Muscle of arm (tissue), 12 donors: ENCODE data around the gene RBM20. TPM values are rescaled to one million over a fixed set of nuclear protein-coding genes. Genes with fewer than 3 reads are reported as not detected.
"Not testable (repeated sequence)": the region's sequence is repeated elsewhere in the genome, so short reads cannot be mapped to it uniquely, and the experiment has no call there.

Experiments used
- DNase-seq: peaks from one replicate; pipeline ENCODE4 v3.0.0-alpha.2; 2013
- polyA plus RNA-seq, 12 donors: library from polyadenylated mRNA; unstranded; fragments of 120-200 nt; gene quantifications; one replicate each; pipeline ENCODE4 v1.2.1, GENCODE V29; 2013; ENCODE audit not compliant: insufficient read length in 12 of 12

Gene RBM20
- polyA plus RNA-seq, 12 donors, result 6.1 to 17.6 (median 12.1) TPM; not detected in 1

DNA sequence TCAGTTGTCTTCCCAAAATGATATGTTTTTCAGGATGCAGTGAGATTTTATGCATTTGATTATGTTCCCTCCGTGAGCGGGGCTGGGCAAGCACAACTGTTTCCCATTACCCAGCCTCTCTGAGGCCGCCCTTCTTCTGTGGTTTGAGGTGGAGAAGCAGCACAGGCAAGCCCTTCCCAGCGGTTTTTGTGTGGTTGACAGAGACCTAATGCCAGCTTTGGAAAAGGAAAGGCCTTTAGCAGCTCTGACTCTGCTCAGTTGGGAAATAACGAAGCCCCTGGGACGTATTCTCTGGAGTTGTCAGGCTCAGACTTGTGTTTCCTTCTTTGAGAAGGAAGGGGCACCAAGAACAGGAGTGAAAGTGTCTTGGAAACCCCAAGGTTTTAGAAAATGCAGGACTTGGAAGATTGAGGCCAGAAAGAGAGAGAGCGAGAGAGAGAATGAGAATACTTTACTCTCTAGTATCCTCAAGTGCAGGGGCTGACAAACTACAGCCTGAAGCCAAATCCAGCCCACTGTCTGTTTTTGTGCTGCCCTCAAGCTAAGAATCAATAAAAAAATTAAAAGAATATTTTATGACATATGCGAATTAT lies 207.0 kb downstream of the RBM20 start:
- DNase-seq, result no peak

DNA sequence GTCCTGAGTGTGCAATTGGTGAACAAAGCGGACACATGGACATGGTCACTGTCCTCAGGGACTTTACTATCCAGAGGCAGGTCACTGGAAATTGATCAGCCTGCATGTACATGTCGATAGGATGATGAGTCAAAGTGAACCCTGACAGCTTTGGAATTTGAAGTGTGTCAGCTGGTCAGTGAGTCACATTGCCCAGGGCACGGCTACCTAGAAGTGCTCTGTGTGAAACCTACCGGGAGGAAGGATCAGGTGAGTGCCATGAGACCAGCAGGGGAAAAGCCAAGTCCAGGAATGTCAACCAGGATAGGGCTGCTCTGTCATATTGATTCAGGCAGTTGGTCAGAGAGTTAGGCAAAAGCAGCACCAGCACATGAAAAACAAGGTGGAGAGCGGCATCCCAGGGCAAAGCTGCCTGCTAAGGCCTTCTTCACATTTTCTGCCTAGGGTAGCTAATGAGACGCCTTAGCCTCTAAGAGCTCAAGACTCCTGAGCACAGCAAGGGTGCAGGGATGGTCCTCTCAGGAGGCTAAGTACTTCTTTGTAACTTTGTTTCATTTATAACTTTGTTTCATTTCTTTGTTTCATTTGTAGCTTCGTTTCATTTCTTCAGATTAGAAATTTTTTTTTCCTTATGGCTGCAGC lies 208.2 kb downstream of the RBM20 start:
- DNase-seq, result no peak

DNA sequence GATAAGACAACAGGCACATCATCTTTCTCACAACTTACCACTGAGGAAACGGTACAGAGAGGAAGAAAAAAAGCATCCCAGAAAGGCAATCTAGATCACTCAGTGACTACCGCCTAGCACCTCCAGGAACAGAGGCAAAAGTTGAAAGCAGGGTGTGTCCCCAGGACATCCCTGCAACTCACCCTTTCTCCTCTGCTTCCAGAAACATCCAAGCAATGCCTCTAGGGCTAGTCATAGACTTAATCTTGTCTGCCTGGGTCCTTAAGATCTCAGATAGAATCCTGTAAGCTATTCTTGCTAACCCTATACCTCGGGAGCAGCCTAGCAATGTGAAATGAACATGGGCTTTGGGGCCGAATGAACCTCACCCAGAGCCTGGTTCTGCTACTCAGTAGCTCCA lies 208.8 kb downstream of the RBM20 start:
- DNase-seq, result no peak

DNA sequence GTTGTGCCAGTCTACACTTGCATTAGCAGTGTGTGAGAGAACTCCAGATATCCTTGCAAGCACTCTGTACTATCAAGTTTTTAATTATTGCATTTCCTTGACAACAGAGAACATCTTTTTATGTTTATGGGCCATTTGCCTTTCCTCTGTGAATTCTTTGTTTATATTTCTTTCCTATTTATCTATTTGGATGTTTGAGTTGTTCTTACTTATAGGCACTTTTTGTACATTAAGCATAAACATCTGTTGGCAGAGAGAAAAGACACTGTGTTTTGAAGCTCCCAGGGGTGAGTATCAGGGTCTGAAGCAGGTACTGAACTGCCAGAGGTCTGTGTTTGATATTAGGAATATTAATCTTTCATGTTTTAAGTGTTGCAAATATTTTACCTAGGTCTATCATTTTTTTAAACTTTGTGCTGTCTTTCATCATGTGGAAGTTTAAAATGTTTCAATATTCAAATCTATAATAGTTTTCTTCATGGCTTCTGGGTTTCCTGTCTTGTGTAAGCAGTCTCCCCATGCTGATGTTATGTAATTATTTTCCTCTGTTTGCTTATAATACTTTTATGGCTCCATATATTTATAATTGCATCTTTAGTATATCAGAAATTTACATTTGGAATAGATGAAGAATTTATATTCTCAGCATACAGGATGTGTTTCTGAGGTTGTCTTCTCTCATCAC lies 209.9 kb downstream of the RBM20 start:
- DNase-seq, result no peak

DNA sequence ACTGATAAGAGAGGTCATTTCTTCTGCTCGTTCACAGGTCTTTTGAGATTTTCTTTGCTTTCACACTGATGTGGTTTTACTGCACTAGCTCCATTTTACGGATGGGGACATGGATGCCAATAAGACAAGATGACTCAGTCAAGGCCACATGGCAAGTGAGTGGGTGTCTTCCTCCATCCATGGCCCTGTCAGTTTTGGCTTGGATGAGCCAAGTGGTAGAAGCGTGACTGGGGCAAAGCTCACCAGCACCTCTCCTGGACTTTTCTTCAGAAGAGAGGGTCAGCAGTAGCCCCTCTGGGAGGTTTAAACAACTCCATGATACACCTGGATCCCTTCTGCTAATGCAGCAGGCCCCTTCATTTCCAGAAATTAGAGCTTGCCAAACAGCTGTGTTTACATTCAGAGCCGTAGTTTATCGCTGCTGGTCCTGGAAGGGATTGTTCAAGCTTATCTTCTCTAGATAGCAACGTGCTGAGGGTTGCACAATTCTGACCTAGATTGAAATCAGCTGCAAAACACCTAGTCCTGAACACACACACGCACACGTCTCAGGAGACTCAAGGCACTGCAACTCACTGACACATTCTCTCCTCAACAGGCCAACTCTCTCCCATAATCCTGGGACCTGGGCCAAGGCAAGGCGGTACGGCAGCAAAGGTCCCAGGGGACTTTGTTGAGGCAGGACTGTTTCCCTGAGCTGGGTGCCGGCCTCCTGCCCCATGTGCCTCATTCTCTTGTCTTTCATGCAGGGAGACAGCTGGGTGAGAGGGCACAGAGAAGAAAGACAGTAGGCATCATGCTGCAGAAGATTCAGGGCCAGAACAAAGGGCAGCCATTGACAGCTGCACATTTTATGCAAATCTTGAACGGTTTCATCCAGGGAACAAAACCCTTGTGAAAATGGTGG lies 213.4 kb downstream of the RBM20 start:
- no peak for DNase-seq

DNA sequence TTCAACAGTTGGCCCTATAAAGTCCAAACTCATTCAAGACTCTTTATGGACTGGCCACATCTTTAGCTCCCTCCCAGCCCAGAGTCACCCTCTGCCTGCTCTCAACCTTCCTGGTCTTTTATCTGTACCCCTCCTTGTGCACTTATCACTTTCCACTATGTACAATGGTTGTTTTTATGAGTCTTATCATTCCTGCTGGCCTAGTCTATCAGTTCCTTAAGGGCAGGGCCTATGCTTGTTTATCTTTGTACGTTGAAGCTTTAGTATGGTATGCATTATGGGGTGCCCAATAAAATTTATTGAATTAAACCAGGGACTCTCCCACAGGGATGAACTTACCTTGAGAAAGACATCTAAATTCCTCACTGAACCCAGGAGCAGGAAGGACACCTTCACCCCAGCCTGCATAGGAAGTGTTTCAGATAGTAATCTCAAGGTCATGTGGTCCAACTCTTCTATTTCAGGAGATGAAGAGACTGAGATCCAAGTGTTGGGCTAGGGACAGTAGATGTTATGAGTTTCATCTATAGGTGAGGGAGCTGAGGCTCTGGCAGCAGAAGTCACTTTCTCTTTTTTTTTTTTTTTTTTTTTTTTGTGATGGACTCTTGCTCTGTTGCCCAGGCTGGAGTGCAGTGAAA lies 214.3 kb downstream of the RBM20 start:
- no peak for DNase-seq

DNA sequence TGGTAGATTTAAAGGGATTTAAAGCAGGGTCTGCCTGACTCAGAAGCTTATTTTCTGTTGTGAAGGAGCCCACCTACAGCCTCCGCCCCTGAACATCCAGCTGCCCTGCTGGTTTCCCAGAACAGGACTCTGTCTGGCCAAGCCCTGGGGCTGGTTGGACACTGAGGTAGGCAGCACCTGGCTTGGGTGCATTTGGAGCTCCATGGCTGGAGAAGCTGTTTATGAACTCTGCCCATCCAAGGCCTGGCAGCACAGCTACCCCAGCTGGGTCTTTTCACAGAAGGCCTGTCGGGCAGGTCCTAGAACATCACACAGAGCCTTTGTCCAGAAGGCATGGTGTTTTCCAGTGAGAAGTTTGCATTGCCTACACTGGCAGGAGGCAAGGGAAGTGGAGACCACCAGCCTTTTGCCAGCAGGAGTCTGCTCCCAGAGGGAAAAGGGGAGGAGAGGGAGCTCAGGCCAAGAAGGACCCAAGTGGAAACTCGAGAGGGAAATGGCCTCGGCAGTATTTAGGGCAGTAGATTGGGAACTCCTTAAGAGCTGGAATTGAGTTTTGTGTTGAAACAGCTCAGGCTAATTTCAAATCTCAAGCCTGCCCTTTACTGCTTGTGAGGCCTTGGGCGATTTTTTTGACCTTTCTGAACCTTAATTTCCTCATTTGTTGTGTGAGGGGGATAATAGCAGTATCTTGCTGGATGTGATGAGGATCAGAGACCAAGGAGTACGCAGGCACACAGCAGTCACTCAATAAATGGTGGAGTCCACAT lies 215.3 kb downstream of the RBM20 start:
- DNase-seq, result no peak

DNA sequence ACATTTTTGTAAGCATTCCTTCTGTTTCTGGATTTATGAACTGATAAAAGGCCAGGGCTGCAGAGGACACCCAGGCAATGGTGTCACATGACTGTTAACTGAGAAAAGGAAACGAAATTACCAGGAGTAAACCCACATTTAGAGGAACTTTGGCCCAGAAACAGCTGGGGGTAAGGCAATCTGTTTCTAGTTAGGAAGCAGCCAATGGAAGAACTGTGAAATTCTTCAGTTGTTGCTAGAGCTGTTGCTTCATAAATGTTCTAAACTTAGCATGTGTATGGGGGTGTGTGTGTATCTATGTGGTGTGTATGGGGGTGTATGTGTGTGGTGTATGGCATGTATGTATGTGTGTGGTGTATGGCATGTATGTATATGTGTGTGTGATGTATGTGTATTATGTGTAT lies 215.8 kb downstream of the RBM20 start:
- no peak for DNase-seq

DNA sequence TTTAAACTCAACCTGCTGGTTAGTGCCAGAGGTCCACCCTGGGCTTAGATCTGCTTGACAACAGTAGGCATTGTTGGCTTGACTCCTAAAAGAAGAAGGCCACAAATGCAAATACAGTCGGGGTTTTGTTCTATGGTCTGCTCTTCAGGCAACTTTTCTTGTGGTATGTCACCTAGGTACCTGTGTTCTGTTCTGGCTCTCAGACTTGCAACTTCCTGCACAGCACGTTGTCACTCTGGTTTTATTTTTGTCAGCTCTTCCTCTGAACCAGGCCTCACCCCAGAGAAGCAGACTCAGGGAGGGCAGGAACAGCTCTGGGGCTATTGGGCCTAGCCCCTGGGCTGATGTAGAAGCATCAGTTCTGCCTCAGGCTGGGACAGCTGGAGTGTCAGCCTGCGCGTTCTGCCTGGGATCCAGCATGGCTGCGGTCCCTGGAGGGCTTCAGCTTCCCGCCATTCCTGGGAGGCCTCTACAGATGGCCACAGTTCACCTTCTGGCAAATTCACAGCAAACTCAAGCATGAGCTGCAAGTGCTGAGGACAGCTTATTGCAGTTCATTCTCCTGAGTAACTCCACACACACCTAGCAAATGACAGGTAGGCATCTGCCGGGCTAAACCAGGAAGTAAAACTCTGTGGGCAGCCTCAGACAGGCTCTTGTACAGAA lies 216.6 kb downstream of the RBM20 start:
- DNase-seq, result no peak

DNA sequence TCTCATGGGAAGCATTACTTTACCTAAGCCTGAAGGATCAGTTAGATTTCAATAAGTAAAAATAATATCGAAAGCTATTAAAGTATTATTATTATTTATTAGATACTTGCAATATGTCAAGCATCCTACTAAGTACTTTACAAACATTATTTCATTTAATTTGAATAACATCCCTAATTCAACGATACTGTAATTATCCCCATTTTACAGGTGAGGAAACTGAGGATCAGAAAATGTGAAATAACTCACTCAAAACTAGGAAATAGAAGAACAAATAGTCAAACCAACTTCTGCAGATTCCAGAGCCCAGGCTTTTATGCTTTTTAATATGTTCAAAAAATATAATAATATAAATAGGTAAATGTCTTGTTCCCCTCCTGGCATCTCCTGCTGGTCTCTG lies 217.3 kb downstream of the RBM20 start:
- no peak for DNase-seq

DNA sequence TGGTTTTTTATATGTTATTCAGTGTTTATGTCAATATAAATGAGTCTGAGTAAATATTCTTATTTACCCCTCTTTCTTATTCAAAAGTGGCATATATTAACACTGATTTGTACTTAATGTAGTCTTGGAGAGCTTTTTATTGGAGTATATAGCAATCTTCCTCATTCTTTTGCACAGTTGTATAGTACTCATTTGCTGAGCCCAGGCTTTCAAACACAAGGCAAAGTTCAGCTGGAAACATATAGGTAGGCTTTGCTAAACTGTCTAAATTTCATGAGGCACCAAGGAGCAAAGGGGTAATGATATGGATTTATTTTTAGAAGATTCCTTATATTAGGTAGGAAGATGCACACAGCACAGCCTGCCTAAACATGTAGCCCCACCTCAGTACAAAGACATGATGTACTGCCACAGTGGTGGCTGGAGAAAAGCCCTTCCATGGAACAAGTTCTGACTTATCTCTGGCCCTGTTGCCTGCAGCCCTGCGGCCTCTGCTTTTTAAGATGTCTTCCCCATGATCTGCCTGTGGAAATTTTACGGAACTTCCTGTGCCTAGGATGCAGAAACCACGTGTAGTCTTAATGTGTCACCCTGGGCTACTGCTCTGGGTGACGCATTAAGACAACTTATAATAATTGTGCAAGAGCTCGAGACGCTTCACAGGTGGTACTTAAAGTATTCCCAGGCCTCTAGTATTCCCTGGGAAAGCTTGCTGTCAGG lies 218.0 kb downstream of the RBM20 start:
- DNase-seq, result no peak

DNA sequence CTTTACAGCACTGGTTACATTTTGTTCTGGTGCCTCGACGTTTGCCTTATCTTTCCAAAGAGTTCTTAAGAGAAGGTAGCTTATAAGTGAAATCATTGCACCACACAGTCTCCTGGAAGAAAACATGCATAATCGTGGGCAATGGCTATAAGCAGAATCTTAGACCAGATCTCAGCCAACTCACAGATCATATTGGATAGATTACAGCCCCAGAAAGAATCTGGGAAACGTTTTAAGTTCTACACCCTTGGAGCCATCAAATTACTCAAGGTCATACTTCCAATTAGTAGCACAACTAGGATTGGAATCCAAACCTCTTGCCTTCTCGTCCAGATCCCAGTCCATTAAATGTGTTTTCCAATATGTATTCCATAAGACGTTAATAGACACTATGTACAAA lies 218.8 kb downstream of the RBM20 start:
- DNase-seq, result no peak

DNA sequence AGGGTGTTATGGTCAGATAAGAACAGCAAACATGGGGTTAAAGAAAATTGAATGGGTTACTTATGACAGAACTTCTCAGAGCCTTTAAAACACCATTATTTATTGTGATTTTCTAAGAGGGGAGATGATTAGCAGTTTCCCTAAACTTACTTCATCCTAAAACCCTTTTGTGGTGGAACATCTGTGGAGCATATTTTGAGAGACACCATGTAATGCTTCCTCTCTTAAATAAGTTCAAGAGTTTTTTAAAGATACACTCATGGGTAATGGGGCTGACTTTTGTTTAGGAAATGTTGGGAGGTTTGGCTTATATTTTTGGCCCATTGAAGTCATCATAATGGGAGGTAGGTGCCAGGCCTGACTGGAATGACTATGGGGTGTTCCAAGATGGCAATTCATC lies 219.2 kb downstream of the RBM20 start:
- DNase-seq, result no peak

DNA sequence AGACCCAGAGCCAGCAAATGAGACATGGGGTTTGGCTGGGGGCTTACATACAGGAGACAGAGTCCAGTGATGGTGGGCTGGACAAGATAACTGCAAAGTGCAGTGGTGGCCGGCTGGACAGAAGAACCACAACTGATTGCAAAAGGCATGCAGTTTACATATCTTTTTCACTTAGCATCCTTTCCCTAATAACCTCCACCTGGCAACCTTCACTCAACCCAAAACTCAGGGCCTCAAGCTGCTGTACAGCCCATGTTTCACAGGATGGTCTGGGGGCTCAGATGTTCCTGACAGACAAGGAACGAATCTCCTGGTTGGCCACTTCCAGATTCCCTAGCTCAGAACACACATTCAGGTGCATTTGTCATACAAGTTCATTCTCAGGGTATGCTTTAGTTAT lies 219.8 kb downstream of the RBM20 start:
- DNase-seq, result no peak

DNA sequence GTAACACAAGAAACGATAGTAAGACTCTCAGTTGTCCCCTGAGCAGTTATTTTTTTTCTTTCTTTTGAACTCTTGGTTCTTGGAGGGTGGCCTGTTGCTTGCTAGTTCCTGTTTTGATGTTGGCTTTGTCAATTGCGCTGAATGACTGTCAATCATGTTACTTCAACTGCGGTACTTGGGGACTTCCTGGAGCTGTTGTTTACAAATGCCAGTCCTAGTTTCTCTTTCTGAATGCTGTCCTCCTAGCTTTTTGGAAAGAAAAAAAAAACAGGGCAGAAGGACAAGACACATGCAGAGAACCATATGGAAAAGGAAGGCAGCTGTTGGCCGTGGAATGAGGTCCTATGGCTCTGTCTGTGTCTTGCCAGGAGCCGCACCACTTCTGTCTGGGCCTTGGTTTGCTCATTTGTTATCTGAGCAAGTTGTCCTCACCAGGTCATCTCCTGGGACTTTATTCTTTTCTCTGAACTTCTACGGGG lies 220.6 kb downstream of the RBM20 start:
- no peak for DNase-seq

DNA sequence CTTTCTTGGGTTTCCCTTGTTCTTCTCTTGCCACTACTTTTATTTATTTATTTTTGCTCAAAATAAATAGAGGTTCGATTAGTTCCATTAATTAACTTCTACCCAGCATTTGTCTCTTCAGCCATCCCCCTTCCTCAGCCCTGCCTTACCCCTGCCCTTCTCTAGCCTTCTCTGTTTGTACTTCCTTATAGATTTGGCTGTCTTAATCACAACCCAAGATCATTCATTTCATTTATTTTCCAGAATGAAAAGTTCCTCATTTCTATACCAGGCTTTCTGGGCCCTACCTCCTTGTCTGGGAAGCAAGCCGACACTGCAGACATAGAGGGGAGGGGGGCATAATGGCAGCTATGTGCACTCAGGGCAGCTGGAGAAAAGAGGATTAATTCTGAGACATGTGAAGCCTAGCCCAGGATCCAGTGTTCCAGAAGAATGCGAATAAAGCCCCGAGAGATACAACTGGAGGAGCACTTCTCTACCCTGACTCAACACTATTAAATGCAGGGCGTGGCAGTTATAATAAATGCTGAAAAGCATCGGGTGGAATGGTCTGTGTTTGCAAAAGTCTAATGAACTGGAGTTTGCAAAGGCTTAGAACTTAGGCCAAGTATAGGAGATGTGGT lies 221.2 kb downstream of the RBM20 start:
- DNase-seq, result peak; percentile 53

DNA sequence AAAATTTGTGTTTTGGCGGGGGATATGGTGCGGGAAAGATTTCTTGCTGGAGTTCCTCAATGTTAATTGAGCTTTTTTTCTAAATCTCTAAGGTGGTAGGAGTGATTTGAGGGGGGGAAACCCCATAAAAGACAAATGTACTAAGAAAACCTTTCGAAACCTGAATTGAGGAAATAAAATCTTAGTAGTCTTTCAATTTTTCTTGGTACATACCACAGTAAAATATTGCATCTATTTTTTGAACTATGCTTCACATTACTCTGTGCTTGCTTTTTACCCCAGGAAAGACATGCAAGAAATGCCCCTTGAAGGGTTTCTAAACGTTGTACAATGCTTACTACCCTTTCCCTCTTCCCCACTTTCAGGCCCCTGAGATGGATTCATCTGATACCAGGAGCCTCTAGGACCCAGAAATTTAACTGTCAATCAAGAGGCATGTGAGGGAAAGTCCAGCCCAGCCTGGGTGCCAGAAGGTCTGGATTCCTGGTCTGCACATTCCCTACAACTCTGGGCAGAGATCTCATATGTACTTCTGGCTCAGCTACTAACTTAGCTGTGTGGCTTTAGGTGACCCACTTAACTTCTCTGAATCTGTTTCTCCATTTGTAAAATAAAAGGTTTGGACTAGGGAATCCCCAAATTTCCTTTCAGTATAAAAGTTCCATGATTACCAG lies 221.8 kb downstream of the RBM20 start:
- no peak for DNase-seq

DNA sequence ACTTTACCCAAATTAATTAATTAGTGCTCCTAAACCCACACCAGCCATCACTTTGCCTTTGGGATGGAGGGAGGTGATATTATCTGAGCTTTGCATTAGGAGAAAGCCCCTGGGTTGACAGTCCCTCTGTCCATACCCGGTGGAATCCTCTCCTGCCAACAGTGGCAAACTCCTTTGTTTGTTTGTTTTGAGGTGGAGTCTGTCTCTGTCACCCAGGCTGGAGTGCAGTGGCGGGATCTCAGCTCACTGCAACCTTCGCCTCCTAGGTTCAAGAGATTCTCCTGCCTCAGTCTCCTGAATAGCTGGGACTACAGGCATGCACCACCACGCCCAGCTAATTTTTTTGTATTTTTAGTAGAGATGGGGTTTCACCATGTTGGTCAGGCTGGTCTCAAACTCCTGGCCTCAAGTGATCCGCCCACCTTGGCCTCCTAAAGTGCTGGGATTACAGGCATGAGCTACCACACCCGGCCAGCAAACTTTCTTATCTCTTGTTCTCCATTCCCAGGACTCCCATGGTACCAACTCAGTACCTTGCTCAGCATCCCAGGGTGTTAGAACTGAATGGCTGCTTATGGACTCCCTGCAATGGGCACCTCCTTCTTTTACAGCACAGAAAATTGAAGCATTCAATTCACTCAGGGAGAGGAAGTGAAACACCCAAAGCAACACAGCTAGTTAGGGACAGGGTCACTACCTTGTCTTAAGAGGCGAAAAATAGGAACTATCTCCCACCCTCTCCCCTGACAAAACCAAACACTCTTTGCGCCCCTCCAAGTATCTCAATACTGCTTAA lies 223.1 kb downstream of the RBM20 start:
- not testable (repeated sequence) for DNase-seq
